K562 (cell line): ENCODE results near the gene ZNF346. TPM values are rescaled to one million over a fixed set of nuclear protein-coding genes. Genes with fewer than 3 reads are reported as not detected.

ENCODE experiments used
- ATAC-seq: fragments of 200-7000 bp; cut with Tn5 transposase; 3 replicates; pipeline ENCODE4 v1.9.1; 2020; ENCODE audit warnings: moderate library complexity
- BruUV-seq: library from RNA; stranded (reverse); fragments of 400-500 nt; replicated peaks from 2 replicates; lab custom pipeline; 2021; lab: Mats Ljungman, UMichigan
- CTCF ChIA-PET: fragments of 300-600 bp; formaldehyde crosslinking; extraction: SDS; loops from one replicate; lab custom pipeline; 2021; ENCODE audit warnings: low intra/inter-chr PET ratio; lab: Yijun Ruan, JAX
- POLR2A ChIA-PET: fragments of 300-600, 350-650 bp; sonication (Branson Sonifier 250); formaldehyde crosslinking; extraction: SDS; loops from one replicate; lab custom pipeline; 2021; ENCODE audit warnings: antibody characterized with exemption, inconsistent platforms; lab: Yijun Ruan, JAX
- DNase-seq, 4 experiments: peaks; one replicate each; pipeline versions ENCODE4 v3.0.0 to v3.0.0-alpha.2; 2011 to 2018; ENCODE audit warnings: low spot score in 3 of 4, mixed read lengths in 3 of 4; ENCODE audit errors: extremely low read depth in 1 of 4
- FAIRE-seq: peaks from 2 replicates; lab custom pipeline; 2011; peaks lifted over from hg19 to GRCh38; lab: Jason Lieb, UNC
- H2AFZ ChIP-seq: 2 replicates; pipeline ENCODE4 v1.6.0; 2011; ENCODE audit warnings: low read depth, low read length, control low read depth, inconsistent platforms
- H3K27ac ChIP-seq: fragments of 200-600 bp; 3 replicates; pipeline ENCODE4 v1.8.0; 2011; ENCODE audit warnings: low read depth, mild to moderate bottlenecking, control low read depth, inconsistent platforms, low read length, moderate library complexity, mixed read lengths; ENCODE audit errors: extremely low read depth
- H3K27me3 ChIP-seq, 2 experiments: fragments of 300-600 bp in 1 of 2; 2 replicates in 1 of 2; 3 replicates in 1 of 2; pipeline versions ENCODE4 v1.6.0 to v1.8.0; 2011; ENCODE audit warnings: inconsistent platforms in 2 of 2, low read length in 2 of 2, mild to moderate bottlenecking in 1 of 2, mixed read lengths in 1 of 2, moderate library complexity in 1 of 2; ENCODE audit not compliant: control insufficient read depth in 2 of 2, insufficient read depth in 2 of 2
- H3K36me3 ChIP-seq: fragments of 300-600 bp; 3 replicates; pipeline ENCODE4 v1.8.0; 2011; ENCODE audit warnings: mild to moderate bottlenecking, low read length, inconsistent platforms; ENCODE audit not compliant: control insufficient read depth, insufficient read depth
- H3K4me1 ChIP-seq, 2 experiments: fragments of 200-600 bp in 1 of 2; replicated peaks in 1 of 2; 2 replicates in 1 of 2; 3 replicates in 1 of 2; pipeline versions ENCODE4 v1.5.1 to v1.8.0; 2011; ENCODE audit warnings: inconsistent platforms in 2 of 2, low read length in 2 of 2, mild to moderate bottlenecking in 1 of 2, mixed read lengths in 1 of 2, moderate library complexity in 1 of 2; ENCODE audit not compliant: control insufficient read depth in 2 of 2, insufficient read depth in 2 of 2
- H3K4me2 ChIP-seq: 2 replicates; pipeline ENCODE4 v1.6.1; 2011; ENCODE audit warnings: low read length, control low read depth, inconsistent platforms, mixed read lengths; ENCODE audit not compliant: insufficient read depth
- H3K4me3 ChIP-seq: fragments of 200-600 bp; sonication (generic), shearing (Covaris generic); 2 replicates; pipeline ENCODE4 v1.5.1; 2016; ENCODE audit warnings: control low read depth, inconsistent platforms
- H3K79me2 ChIP-seq: fragments of 200-600 bp; 3 replicates; pipeline ENCODE4 v1.8.0; 2011; ENCODE audit warnings: low read length, inconsistent platforms; ENCODE audit not compliant: control insufficient read depth, insufficient read depth
- H3K9ac ChIP-seq, 2 experiments: 2 replicates each; pipeline versions ENCODE4 v1.6.0 to v1.6.1; 2011; ENCODE audit warnings: low read depth in 2 of 2, low read length in 2 of 2, control low read depth in 1 of 2, inconsistent platforms in 1 of 2, mild to moderate bottlenecking in 1 of 2, mixed read lengths in 1 of 2; ENCODE audit not compliant: insufficient read depth in 1 of 2
- H3K9me1 ChIP-seq: one replicate; pipeline ENCODE4 v1.6.0; 2011; ENCODE audit warnings: inconsistent platforms, mild to moderate bottlenecking, low read length, moderate library complexity; ENCODE audit not compliant: control insufficient read depth, insufficient read depth
- H3K9me3 ChIP-seq: replicated peaks from 2 replicates; pipeline ENCODE4 v1.5.1; 2011; ENCODE audit warnings: low read depth, low read length, inconsistent platforms; ENCODE audit not compliant: control insufficient read depth, insufficient read depth
- H4K20me1 ChIP-seq: replicated peaks from 2 replicates; pipeline ENCODE4 v1.6.1; 2011; ENCODE audit warnings: low read length, inconsistent platforms, mixed read lengths; ENCODE audit not compliant: control insufficient read depth, insufficient read depth
- CC2D1A ChIP-seq: fragments of 450-650 bp; IDR thresholded peaks from 2 replicates; pipeline ENCODE4 v1.6.1; 2017; ENCODE audit warnings: mild to moderate bottlenecking
- KLF16 ChIP-seq: IDR thresholded peaks from 2 replicates; pipeline ENCODE4 v1.6.1; 2016; ENCODE audit warnings: antibody characterized with exemption
- MBD1 ChIP-seq: fragments of 250-450 bp; sonication (Bioruptor Pico); IDR thresholded peaks from 2 replicates; pipeline ENCODE4 v1.8.0; 2022; ENCODE audit warnings: inconsistent platforms
- PRPF4 ChIP-seq: fragments of 200-400 bp; formaldehyde crosslinking; IDR thresholded peaks from one replicate; pipeline ENCODE4 v1.6.1; 2017; ENCODE audit warnings: low read length, low read depth, mild to moderate bottlenecking; ENCODE audit not compliant: insufficient read depth, poor library complexity, severe bottlenecking
- SMC3 ChIP-seq: conservative IDR thresholded peaks from 2 replicates; pipeline ENCODE4 v1.6.1; 2011; ENCODE audit warnings: low read depth, low read length, improper control_type of control experiment; ENCODE audit not compliant: insufficient read depth
- SPI1 ChIP-seq: IDR thresholded peaks from 2 replicates; pipeline ENCODE4 v1.6.1; 2011; ENCODE audit warnings: low read depth, low read length, control low read depth, borderline replicate concordance
- ZKSCAN1 ChIP-seq: fragments of 150-350 bp; IDR thresholded peaks from 2 replicates; pipeline ENCODE4 v1.6.1; 2016; ENCODE audit warnings: low read depth, low read length
- WGBS: fragments of 100-300 bp; shearing (Covaris generic); methylation state at CpG from one replicate; pipeline ENCODE4 v1.1.6; 2016; ENCODE audit warnings: low coverage, mixed read lengths; ENCODE audit not compliant: insufficient coverage; ENCODE audit errors: missing lambda C conversion rate; 5-methylcytosine and 5-hydroxymethylcytosine counted together
- in situ Hi-C: fragments of 300-500 bp; cut with MboI; formaldehyde crosslinking; loops from 4 replicates; pipeline ENCODE4 v1.15.0; 2018; ENCODE audit warnings: inconsistent platforms, mixed read lengths
- intact Hi-C: fragments of 100-400 bp; cut with micrococcal nuclease; formaldehyde crosslinking; loops from 2 replicates; pipeline ENCODE4 v1.14.2; 2022
- polyA plus RNA-seq, 8 experiments: library from polyadenylated mRNA; depleted of rRNA in 4 of 8; stranded (reverse) in 5 of 8; unstranded in 3 of 8; fragments of >200 nt; fragmentation: Nextera tagmentation in 2 of 8; fragmentation: Illumina TruSeq in 1 of 8; extraction: Ambion mirVana in 2 of 8; extraction: Trizol in 1 of 8; gene quantifications; 2 replicates each; pipeline versions ENCODE4 v1.2.1 to v1.2.3, GENCODE V29; 2011 to 2014; ENCODE audit warnings: inconsistent platforms in 1 of 8, missing spikeins in 1 of 8
- total RNA-seq, 7 experiments: library from RNA; depleted of rRNA in 6 of 7; stranded (reverse); fragments of >200 nt in 6 of 7; fragmentation: Illumina TruSeq in 2 of 7; extraction: Trizol in 2 of 7; gene quantifications; 2 replicates each; pipeline versions ENCODE4 v1.2.1 to v1.2.3, GENCODE V29; 2011 to 2021; ENCODE audit warnings: low replicate concordance in 1 of 7
- TF ChIP-seq, protein P1 (sequence below): fragments of 250-450 bp; sonication (Bioruptor Pico); IDR thresholded peaks from 2 replicates; pipeline ENCODE4 v1.8.0; 2021; ENCODE audit warnings: mild to moderate bottlenecking, moderate library complexity

Gene ZNF346
- total and polyA plus RNA-seq, 9 of the 15 experiments (the other 6 are each of a cell fraction or from before 2014, with no cell fraction given) = 5.0 to 25.1 (median 20.1) TPM

- Histone ChIP-seq H3K79me2 (peaks cover 18% of the 10 kb centered on the region), H3K27ac (no peak overlapping the region), H3K4me3 (no peak overlapping the region), H2AFZ (no peak overlapping the region), H3K9me3 (no peaks in the 10 kb centered on the region; the same call in 1 of the 2 replicates), H3K4me1 (no peaks in the 10 kb centered on the region; a peak in 1 of 5 replicates), H3K9me1 (no peaks in the 10 kb centered on the region), H3K27me3 (no peaks in the 10 kb centered on the region), H4K20me1 (no peaks in the 10 kb centered on the region; the same call in 1 of the 2 replicates), H3K4me2 (no peak overlapping the region), H3K36me3 (peaks cover 74% of the 10 kb centered on the region), H3K9ac (no peak overlapping the region)
- 96% methylated on average over 2 of the region's 2 CpGs for WGBS
- ATAC-seq (no peak), DNase-seq (no peak), FAIRE-seq (no peak)
- CTCF ChIA-PET = no interaction called here
- in situ Hi-C loops (no loop called here), intact Hi-C loops (no loop called here)
- no TSS peak for BruUV-seq
- no peak for TF ChIP-seq SPI1
- no peak for TF ChIP-seq CC2D1A
- TF ChIP-seq ZKSCAN1 = peak; percentile 97
- TF ChIP-seq, protein P1, sequence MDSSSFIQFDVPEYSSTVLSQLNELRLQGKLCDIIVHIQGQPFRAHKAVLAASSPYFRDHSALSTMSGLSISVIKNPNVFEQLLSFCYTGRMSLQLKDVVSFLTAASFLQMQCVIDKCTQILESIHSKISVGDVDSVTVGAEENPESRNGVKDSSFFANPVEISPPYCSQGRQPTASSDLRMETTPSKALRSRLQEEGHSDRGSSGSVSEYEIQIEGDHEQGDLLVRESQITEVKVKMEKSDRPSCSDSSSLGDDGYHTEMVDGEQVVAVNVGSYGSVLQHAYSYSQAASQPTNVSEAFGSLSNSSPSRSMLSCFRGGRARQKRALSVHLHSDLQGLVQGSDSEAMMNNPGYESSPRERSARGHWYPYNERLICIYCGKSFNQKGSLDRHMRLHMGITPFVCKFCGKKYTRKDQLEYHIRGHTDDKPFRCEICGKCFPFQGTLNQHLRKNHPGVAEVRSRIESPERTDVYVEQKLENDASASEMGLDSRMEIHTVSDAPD = no peak
- POLR2A ChIA-PET = interaction anchor here (1.6 kb wide), 1 partner anchor 9 kb away, joined by 4 read pairs; no protein-coding TSS in a partner anchor
Observed at GRCh38 chr5:177041936-177042335, 19.4 kb downstream of the ZNF346 start.

DNA sequence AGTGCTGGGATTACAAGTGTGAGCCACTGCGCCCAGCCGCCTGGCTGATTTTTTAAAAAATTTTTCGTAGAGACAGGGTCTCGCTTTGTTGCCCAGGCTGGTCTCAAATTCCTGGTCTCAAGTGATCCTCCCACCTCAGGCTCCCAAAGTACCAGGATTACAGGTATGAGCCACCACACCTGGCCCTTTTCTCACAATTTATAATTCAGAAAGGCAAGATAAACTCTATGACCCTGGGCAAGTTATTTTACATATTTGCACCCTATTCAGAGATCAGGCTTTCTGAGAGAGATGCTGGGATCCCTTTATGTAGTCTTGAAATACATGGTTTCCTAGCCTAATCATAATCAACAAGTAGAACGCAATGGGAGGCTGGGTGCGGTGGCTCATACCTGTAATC lies 20.6 kb downstream of the ZNF346 start:
- Histone ChIP-seq H3K4me3 (no peak overlapping the region), H3K9me3 (no peaks in the 10 kb centered on the region; the same call in 1 of the 2 replicates), H3K27me3 (no peaks in the 10 kb centered on the region), H4K20me1 (no peaks in the 10 kb centered on the region), H3K9me1 (no peaks in the 10 kb centered on the region), H3K27ac (no peak overlapping the region), H3K4me2 (no peak overlapping the region), H2AFZ (no peak overlapping the region), H3K36me3 (peaks cover 74% of the 10 kb centered on the region), H3K79me2 (peaks cover 6% of the 10 kb centered on the region; the same call in 1 of the 3 replicates), H3K9ac (no peak overlapping the region), H3K4me1 (no peaks in the 10 kb centered on the region; a peak in 1 of 5 replicates)
- no peak for TF ChIP-seq PRPF4
- TF ChIP-seq KLF16 = no peak
- TF ChIP-seq SMC3 = no peak
- no peak for TF ChIP-seq MBD1 (CRISPR knock-in tag)
- intact Hi-C loops (no loop called here), in situ Hi-C loops (no loop called here)
- WGBS = 90% methylated on average over 6 of the region's 6 CpGs
- ChIA-PET CTCF (no interaction called here), POLR2A (interaction anchor here (0.8 to 1.1 kb wide), 2 partner anchors 19 to 366 kb away, joined by 3 read pairs; no protein-coding TSS in a partner anchor)
- BruUV-seq = no TSS peak
- ATAC-seq = no peak
- FAIRE-seq = no peak
- DNase-seq = no peak
